PFSK-1 (cell line): ENCODE results near the gene WDR49.

Experiments used
- FOXP2 ChIP-seq: optimal IDR thresholded peaks from 2 replicates; pipeline ENCODE3; 2011; ENCODE audit warnings: borderline replicate concordance, control low read depth, inconsistent platforms; ENCODE audit not compliant: insufficient read depth; ENCODE audit errors: extremely low read length, extremely low read depth
- POLR2AphosphoS5 ChIP-seq: IDR thresholded peaks from 2 replicates; pipeline ENCODE4 v1.6.1; 2012; ENCODE audit warnings: low read depth, mild to moderate bottlenecking, control low read depth, low read length, moderate library complexity
- SIN3A ChIP-seq: IDR thresholded peaks from 2 replicates; pipeline ENCODE4 v1.6.1; 2012; ENCODE audit warnings: mild to moderate bottlenecking, low read length, moderate library complexity, borderline replicate concordance; ENCODE audit not compliant: insufficient read depth
- TAF1 ChIP-seq: IDR thresholded peaks from 2 replicates; pipeline ENCODE4 v1.6.1; 2012; ENCODE audit warnings: low read length, control low read depth, borderline replicate concordance; ENCODE audit not compliant: insufficient read depth
- TF ChIP-seq, protein P1 (sequence below), 2 experiments: IDR thresholded peaks; 2 replicates each; pipeline versions ENCODE4 v1.6.1 to v1.8.0; 2011 to 2012; ENCODE audit warnings: low read depth in 2 of 2, low read length in 2 of 2, control low read depth in 1 of 2, inconsistent platforms in 1 of 2, mild to moderate bottlenecking in 1 of 2, moderate library complexity in 1 of 2; ENCODE audit not compliant: insufficient read depth in 1 of 2

WDR49 gene

GRCh38 chr3:167489571-167489970 lies 164.2 kb downstream of the WDR49 start:
- TF ChIP-seq TAF1 (no peak), SIN3A (no peak), POLR2AphosphoS5 (no peak), FOXP2 (no peak)
- TF ChIP-seq, protein P1, sequence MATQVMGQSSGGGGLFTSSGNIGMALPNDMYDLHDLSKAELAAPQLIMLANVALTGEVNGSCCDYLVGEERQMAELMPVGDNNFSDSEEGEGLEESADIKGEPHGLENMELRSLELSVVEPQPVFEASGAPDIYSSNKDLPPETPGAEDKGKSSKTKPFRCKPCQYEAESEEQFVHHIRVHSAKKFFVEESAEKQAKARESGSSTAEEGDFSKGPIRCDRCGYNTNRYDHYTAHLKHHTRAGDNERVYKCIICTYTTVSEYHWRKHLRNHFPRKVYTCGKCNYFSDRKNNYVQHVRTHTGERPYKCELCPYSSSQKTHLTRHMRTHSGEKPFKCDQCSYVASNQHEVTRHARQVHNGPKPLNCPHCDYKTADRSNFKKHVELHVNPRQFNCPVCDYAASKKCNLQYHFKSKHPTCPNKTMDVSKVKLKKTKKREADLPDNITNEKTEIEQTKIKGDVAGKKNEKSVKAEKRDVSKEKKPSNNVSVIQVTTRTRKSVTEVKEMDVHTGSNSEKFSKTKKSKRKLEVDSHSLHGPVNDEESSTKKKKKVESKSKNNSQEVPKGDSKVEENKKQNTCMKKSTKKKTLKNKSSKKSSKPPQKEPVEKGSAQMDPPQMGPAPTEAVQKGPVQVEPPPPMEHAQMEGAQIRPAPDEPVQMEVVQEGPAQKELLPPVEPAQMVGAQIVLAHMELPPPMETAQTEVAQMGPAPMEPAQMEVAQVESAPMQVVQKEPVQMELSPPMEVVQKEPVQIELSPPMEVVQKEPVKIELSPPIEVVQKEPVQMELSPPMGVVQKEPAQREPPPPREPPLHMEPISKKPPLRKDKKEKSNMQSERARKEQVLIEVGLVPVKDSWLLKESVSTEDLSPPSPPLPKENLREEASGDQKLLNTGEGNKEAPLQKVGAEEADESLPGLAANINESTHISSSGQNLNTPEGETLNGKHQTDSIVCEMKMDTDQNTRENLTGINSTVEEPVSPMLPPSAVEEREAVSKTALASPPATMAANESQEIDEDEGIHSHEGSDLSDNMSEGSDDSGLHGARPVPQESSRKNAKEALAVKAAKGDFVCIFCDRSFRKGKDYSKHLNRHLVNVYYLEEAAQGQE (IDR thresholded peaks at IDR 0.05; ENCODE audit: insufficient read depth in 1 of 2, low read depth in 2 of 2, low read length in 2 of 2): no peak

DNA sequence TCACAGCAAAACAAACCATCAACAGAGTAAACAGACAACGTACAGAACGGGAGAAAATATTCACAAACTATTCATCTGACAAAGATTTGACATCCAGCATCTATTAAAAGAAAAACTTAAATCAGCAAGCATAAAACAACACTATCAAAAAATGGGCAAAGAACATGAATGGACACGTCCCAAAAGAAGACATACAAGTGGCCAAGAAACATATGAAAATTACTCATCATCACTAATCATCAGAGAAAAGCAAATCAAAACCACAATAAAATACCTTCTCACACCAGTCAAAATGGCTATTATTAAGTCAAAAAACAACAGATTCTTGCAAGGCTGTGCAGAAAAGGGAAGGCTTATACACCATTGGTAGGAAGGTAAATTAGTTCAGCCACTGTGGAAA lies 166.2 kb downstream of the WDR49 start:
- no peak for TF ChIP-seq POLR2AphosphoS5
- TF ChIP-seq, protein P1 (IDR thresholded peaks at IDR 0.05; ENCODE audit: insufficient read depth in 1 of 2, low read depth in 2 of 2, low read length in 2 of 2): no peak

DNA sequence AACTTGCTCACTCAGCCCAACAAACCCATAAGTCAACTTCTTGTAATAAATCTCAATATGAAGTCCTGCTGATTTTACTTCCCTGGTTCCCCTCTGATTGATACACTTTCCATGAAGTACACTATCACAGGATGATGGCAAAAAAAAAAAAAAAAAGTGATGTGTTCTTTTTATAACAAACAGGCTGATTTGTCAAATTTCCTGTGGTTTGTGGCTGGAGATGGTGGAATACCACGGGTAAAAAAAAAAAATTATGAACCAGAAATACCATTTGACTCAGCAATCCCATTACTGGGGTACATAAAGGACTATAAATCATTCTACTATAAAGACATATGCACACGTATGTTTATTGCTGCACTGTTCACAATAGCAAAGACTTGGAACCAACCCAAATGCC lies 169.2 kb downstream of the WDR49 start:
- TF ChIP-seq SIN3A (no peak), POLR2AphosphoS5 (no peak), TAF1 (no peak), FOXP2 (no peak)
- TF ChIP-seq, protein P1 (IDR thresholded peaks at IDR 0.05; ENCODE audit: insufficient read depth in 1 of 2, low read depth in 2 of 2, low read length in 2 of 2): no peak

DNA sequence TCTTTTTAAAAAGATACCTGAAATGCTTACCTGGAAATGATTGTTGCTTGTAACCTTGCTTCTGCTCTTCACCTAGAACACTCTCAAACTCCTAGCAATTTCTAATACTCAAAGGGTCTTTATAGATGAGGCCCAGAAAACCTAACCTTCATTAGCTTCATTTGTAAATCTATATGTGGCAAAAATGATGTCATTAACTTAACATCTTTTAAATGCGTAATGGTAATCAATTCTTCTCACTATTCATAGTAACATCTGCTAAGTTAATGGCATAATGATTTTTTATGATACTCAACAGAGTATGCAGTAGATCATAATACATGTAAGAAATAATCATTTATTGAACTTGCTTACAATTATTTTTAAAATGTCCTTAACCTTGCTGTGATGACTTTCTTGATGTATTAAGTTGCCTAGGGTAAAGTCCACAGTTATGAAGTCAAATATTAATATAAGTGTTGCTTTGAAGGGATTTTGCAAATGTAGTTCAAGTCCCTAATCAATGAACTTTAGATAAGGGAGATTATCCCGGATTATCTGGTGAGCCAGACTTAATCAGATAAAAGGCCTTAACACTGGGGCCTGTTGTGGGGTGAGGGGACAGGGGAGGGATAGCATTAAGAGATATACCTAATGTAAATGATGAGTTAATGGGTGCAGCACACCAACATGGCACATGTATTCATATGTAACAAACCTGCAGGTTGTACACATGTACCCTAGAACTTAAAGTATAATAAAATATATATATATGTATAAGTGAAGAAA lies 169.8 kb downstream of the WDR49 start:
- TF ChIP-seq TAF1 (no peak), SIN3A (no peak), POLR2AphosphoS5 (no peak), FOXP2 (no peak)
- TF ChIP-seq, protein P1 (IDR thresholded peaks at IDR 0.05; ENCODE audit: insufficient read depth in 1 of 2, low read depth in 2 of 2, low read length in 2 of 2): no peak

GRCh38 chr3:167481164-167481563 lies 172.6 kb downstream of the WDR49 start:
- TF ChIP-seq FOXP2 (no peak), TAF1 (no peak)
